ENCODE measurements around the gene FUZ. TPM values are rescaled to one million over a fixed set of nuclear protein-coding genes. Genes with fewer than 3 reads are reported as not detected.

Gene FUZ
- total RNA-seq (2014; rRNA removed) (9.4 and 10.9 TPM in 2 replicates), Bru-seq, nascent RNA (percentile 51 among the genes with signal in this experiment), BruChase-seq, experiment 1, labeled RNA remaining after a 6-hour chase (percentile 51 among the genes with signal in this experiment), BruChase-seq, experiment 2, labeled RNA remaining after a 2-hour chase (percentile 49 among the genes with signal in this experiment)
- long read RNA-seq, transcript FUZ-201 (11 exons, 1,675 nt) = major isoform, 9 of 37 reads
- long read RNA-seq, partial matches to known transcripts = 7 of 37 reads
- long read RNA-seq, other reads (novel, unspliced or antisense) = 16 of 37 reads

- ATAC-seq (peak; percentile 46), DNase-seq (peak; percentile 97)
- no peak for TF ChIP-seq EZH2 (IDR thresholded peaks at IDR 0.05; ENCODE audit: low read length, unreplicated experiment)
- TF ChIP-seq, protein P1, sequence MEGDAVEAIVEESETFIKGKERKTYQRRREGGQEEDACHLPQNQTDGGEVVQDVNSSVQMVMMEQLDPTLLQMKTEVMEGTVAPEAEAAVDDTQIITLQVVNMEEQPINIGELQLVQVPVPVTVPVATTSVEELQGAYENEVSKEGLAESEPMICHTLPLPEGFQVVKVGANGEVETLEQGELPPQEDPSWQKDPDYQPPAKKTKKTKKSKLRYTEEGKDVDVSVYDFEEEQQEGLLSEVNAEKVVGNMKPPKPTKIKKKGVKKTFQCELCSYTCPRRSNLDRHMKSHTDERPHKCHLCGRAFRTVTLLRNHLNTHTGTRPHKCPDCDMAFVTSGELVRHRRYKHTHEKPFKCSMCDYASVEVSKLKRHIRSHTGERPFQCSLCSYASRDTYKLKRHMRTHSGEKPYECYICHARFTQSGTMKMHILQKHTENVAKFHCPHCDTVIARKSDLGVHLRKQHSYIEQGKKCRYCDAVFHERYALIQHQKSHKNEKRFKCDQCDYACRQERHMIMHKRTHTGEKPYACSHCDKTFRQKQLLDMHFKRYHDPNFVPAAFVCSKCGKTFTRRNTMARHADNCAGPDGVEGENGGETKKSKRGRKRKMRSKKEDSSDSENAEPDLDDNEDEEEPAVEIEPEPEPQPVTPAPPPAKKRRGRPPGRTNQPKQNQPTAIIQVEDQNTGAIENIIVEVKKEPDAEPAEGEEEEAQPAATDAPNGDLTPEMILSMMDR (conservative IDR thresholded peaks at IDR 0.05; ENCODE audit: low read depth, low read length) = 0 out of 2 replicates have a peak, but pooled peaks have one; percentile 15
- TF ChIP-seq EZH2phosphoT487 (IDR thresholded peaks at IDR 0.05; ENCODE audit: borderline replicate concordance, low read length) = no peak
- no peaks in the 10 kb centered on the region for H3K9me2 ChIP-seq (replicated peaks; ENCODE audit: low read length)
- peak within 1 kb of the TSS; percentile 57 for H3K9ac ChIP-seq (ENCODE audit: low read length)
- H3K79me2 ChIP-seq (ENCODE audit: low read length) = no peaks in the 10 kb centered on the region; the same call in 1 of the 2 replicates
- no peaks in the 10 kb centered on the region for H3K36me3 ChIP-seq (ENCODE audit: low read depth, low read length)
- H3K4me1 ChIP-seq (ENCODE audit: insufficient read depth, low read length) = peaks cover 28% of the 10 kb centered on the region
- no peaks in the 10 kb centered on the region for H4K20me1 ChIP-seq (ENCODE audit: low read length)
- ChIA-PET POLR2A (ENCODE audit: unreplicated experiment) (interaction anchor here (0.6 kb wide), 1 partner anchor 47 kb away, joined by 4 read pairs; the partner anchor contains the start of gene AP2A1), CTCF (no interaction called here)
- no peaks in the 10 kb centered on the region for H3K27me3 ChIP-seq (ENCODE audit: low read length)
- H3K4me3 ChIP-seq (ENCODE audit: low read length) = peak within 1 kb of the TSS; percentile 68
- intact Hi-C loops (cut with micrococcal nuclease) = loop anchor here (1.0 kb wide), 1 partner anchor 37 kb away; no protein-coding TSS in a partner anchor
- no peaks in the 10 kb centered on the region for H3K9me3 ChIP-seq (ENCODE audit: low read length)
- BruUV-seq (replicated peaks) = TSS peak; percentile 75
- peak within 1 kb of the TSS; percentile 92 for H2AFZ ChIP-seq (ENCODE audit: low read length)
- peaks cover 6% of the 10 kb centered on the region for H3F3A ChIP-seq (ENCODE audit: low read length, unreplicated experiment)
- H3K27ac ChIP-seq (ENCODE audit: low read length) = peak within 1 kb of the TSS; percentile 51
- H3K4me2 ChIP-seq (ENCODE audit: low read length) = peak within 1 kb of the TSS; percentile 76
Measured at GRCh38 chr19:49812997-49813861, at the start of gene FUZ. FUZ (minus strand) TSS chr19:49813292; CDS start chr19:49813106, 186 bp downstream.

GRCh38 chr19:49862391-49863253 is 49.5 kb upstream of the FUZ start:
- CTCF ChIA-PET = no interaction called here
- Histone ChIP-seq H3K4me1 (ENCODE audit: insufficient read depth, low read length) (peaks cover 15% of the 10 kb centered on the region), H2AFZ (ENCODE audit: low read length) (no peak overlapping the region)

More at GRCh38 chr19:49862391-49863253, 49.5 kb upstream of the FUZ start:
- H4K20me1 ChIP-seq (ENCODE audit: low read length) = peaks cover 17% of the 10 kb centered on the region
- no peaks in the 10 kb centered on the region for H3K9me3 ChIP-seq (ENCODE audit: low read length)
- no peak overlapping the region for H3K4me3 ChIP-seq (ENCODE audit: low read length)
- no peak overlapping the region for H3K4me2 ChIP-seq (ENCODE audit: low read length)
- POLR2A ChIA-PET (ENCODE audit: unreplicated experiment) = no interaction called here
- H3K27ac ChIP-seq (ENCODE audit: low read length) = no peak overlapping the region
- H3K36me3 ChIP-seq (ENCODE audit: low read depth, low read length) = peaks cover 51% of the 10 kb centered on the region
- H3K79me2 ChIP-seq (ENCODE audit: low read length) = peaks cover 41% of the 10 kb centered on the region
- DNase-seq (no peak), ATAC-seq (no peak)
- no TSS peak for BruUV-seq (replicated peaks)
- H3K9ac ChIP-seq (ENCODE audit: low read length) = no peak overlapping the region
- no peaks in the 10 kb centered on the region for H3K27me3 ChIP-seq (ENCODE audit: low read length)
- TF ChIP-seq, protein P1 (conservative IDR thresholded peaks at IDR 0.05; ENCODE audit: low read depth, low read length) = peak; percentile 66
- no peak for TF ChIP-seq EZH2phosphoT487 (IDR thresholded peaks at IDR 0.05; ENCODE audit: borderline replicate concordance, low read length)
- no peaks in the 10 kb centered on the region for H3K9me2 ChIP-seq (replicated peaks; ENCODE audit: low read length)
- H3F3A ChIP-seq (ENCODE audit: low read length, unreplicated experiment) = peaks cover 5% of the 10 kb centered on the region
- intact Hi-C loops (cut with micrococcal nuclease) = no loop called here

Data from PC-3 (cell line).